HG03196 (cell line): ENCODE data around the gene ZCWPW1.
"Not testable (repeated sequence)": the region's sequence is repeated elsewhere in the genome, so short reads cannot be mapped to it uniquely, and the experiment has no call there.

ENCODE experiments used
- ATAC-seq: cut with Tn5 transposase; IDR thresholded peaks from one replicate; pipeline ENCODE4 v1.9.1; 2021; ENCODE audit not compliant: unreplicated experiment

ZCWPW1 gene

GRCh38 chr7:100356416-100357068 lies 72.0 kb downstream of the ZCWPW1 start:
- ATAC-seq: no peak

GRCh38 chr7:100353685-100354330 lies 74.7 kb downstream of the ZCWPW1 start:
- no peak for ATAC-seq

GRCh38 chr7:100352984-100353684 lies 75.4 kb downstream of the ZCWPW1 start:
- ATAC-seq: no peak

GRCh38 chr7:100352230-100352781 lies 76.2 kb downstream of the ZCWPW1 start:
- not testable (repeated sequence) for ATAC-seq

- no peak for ATAC-seq
These were observed 76.8 kb downstream of the ZCWPW1 start for GRCh38 chr7:100351657-100352058.
